PFSK-1 (cell line): ENCODE measurements around the gene CEP135.

Experiments
- POLR2AphosphoS5 ChIP-seq: IDR thresholded peaks from 2 replicates; pipeline ENCODE4 v1.6.1; 2012; ENCODE audit warnings: low read depth, mild to moderate bottlenecking, control low read depth, low read length, moderate library complexity
- TAF1 ChIP-seq: IDR thresholded peaks from 2 replicates; pipeline ENCODE4 v1.6.1; 2012; ENCODE audit warnings: low read length, control low read depth, borderline replicate concordance; ENCODE audit not compliant: insufficient read depth

- TF ChIP-seq POLR2AphosphoS5 (no peak), TAF1 (no peak)
Observed at GRCh38 chr4:55931043-55931442, 17.7 kb upstream of the CEP135 start.
